GM12878 (cell line): ENCODE data around the gene DENND1A. TPM values are rescaled to one million over a fixed set of nuclear protein-coding genes. Genes with fewer than 3 reads are reported as not detected.

Source experiments
- ATAC-seq: fragments of 200-7000 bp; cut with Tn5 transposase; 3 replicates; pipeline ENCODE4 v1.9.1; 2020; ENCODE audit warnings: mild to moderate bottlenecking, moderate library complexity
- BruUV-seq: library from RNA; stranded (reverse); fragments of 400-500 nt; replicated peaks from 2 replicates; lab custom pipeline; 2021; lab: Mats Ljungman, UMichigan
- CTCF ChIA-PET: fragments of 300-600 bp; sonication (Branson Sonifier 250); formaldehyde crosslinking; extraction: SDS; loops from one replicate; lab custom pipeline; 2021; ENCODE audit warnings: inconsistent platforms; lab: Yijun Ruan, JAX
- POLR2A ChIA-PET: fragments of 350-600 bp; formaldehyde crosslinking; extraction: SDS; loops from one replicate; lab custom pipeline; 2021; ENCODE audit warnings: inconsistent platforms; lab: Charles Lee
- RAD21 ChIA-PET: fragments of 300-600 bp; sonication (Branson Sonifier 250); formaldehyde crosslinking; loops from one replicate; lab custom pipeline; 2023; ENCODE audit warnings: antibody characterized with exemption; ENCODE audit not compliant: unreplicated experiment; lab: Charles Lee
- SMC1A ChIA-PET: fragments of 300-600 bp; sonication (Branson Sonifier 250); formaldehyde crosslinking; loops from one replicate; lab custom pipeline; 2023; ENCODE audit not compliant: unreplicated experiment, uncharacterized antibody; lab: Charles Lee
- DNase-seq: peaks from one replicate; pipeline ENCODE4 v3.0.0-alpha.2; 2011; ENCODE audit warnings: low read depth, low spot score
- FAIRE-seq: peaks from 3 replicates; lab custom pipeline; 2011; peaks lifted over from hg19 to GRCh38; lab: Jason Lieb, UNC
- H2AFZ ChIP-seq: 2 replicates; pipeline ENCODE4 v1.6.0; 2011; ENCODE audit warnings: low read depth, low read length, control low read depth; ENCODE audit not compliant: control insufficient read depth
- H3K27ac ChIP-seq: 2 replicates; pipeline ENCODE4 v1.5.1; 2011; ENCODE audit warnings: control low read depth; ENCODE audit not compliant: control insufficient read depth, insufficient read depth
- H3K27me3 ChIP-seq, 2 experiments: replicated peaks in 1 of 2; 2 replicates each; pipeline versions ENCODE4 v1.6.0 to v1.6.1; 2011; ENCODE audit warnings: low read length in 1 of 2; ENCODE audit not compliant: control insufficient read depth in 2 of 2, insufficient read depth in 2 of 2
- H3K36me3 ChIP-seq, 2 experiments: 2 replicates each; pipeline ENCODE4 v1.5.1; 2011; ENCODE audit warnings: low read length in 1 of 2; ENCODE audit not compliant: control insufficient read depth in 2 of 2, insufficient read depth in 2 of 2
- H3K4me1 ChIP-seq: 2 replicates; pipeline ENCODE4 v1.6.1; 2011; ENCODE audit warnings: mild to moderate bottlenecking, low read length, moderate library complexity, mixed read lengths; ENCODE audit not compliant: control insufficient read depth, insufficient read depth
- H3K4me2 ChIP-seq: 2 replicates; pipeline ENCODE4 v1.6.0; 2011; ENCODE audit warnings: control low read depth; ENCODE audit not compliant: control insufficient read depth, insufficient read depth
- H3K4me3 ChIP-seq: fragments of 200-600 bp; sonication (generic); 2 replicates; pipeline ENCODE4 v1.5.1; 2016
- H3K79me2 ChIP-seq: 2 replicates; pipeline ENCODE4 v1.6.0; 2011; ENCODE audit warnings: low read length; ENCODE audit not compliant: control insufficient read depth, insufficient read depth
- H3K9ac ChIP-seq: 2 replicates; pipeline ENCODE4 v1.8.0; 2011; ENCODE audit warnings: low read length, control low read depth, mixed read lengths; ENCODE audit not compliant: control insufficient read depth, insufficient read depth
- H3K9me3 ChIP-seq: replicated peaks from 3 replicates; pipeline ENCODE4 v1.5.1; 2011; ENCODE audit warnings: mild to moderate bottlenecking, low read length; ENCODE audit not compliant: control insufficient read depth, insufficient read depth
- H4K20me1 ChIP-seq: 2 replicates; pipeline ENCODE4 v1.6.0; 2011; ENCODE audit not compliant: control insufficient read depth, insufficient read depth
- NBN ChIP-seq: fragments of 450-650 bp; IDR thresholded peaks from 2 replicates; pipeline ENCODE4 v1.6.1; 2016
- PKNOX1 ChIP-seq: fragments of 450-650 bp; IDR thresholded peaks from 2 replicates; pipeline ENCODE4 v1.6.1; 2016; ENCODE audit warnings: mild to moderate bottlenecking
- PRDM15 ChIP-seq: fragments of 450-650 bp; formaldehyde crosslinking; IDR thresholded peaks from 2 replicates; pipeline ENCODE4 v1.4.0; 2020; ENCODE audit warnings: mild to moderate bottlenecking, moderate library complexity
- ZZZ3 ChIP-seq: IDR thresholded peaks from 2 replicates; pipeline ENCODE4 v1.6.1; 2011; ENCODE audit warnings: low read depth; ENCODE audit not compliant: control insufficient read depth, insufficient read length
- WGBS: methylation state at CpG from one replicate; pipeline ENCODE4 v1.1.6; 2016; ENCODE audit warnings: low lambda C conversion rate; ENCODE audit not compliant: insufficient replicate concordance, insufficient coverage; ENCODE audit errors: missing lambda C conversion rate; 5-methylcytosine and 5-hydroxymethylcytosine counted together
- in situ Hi-C: fragments of 300-500 bp; cut with MboI; formaldehyde crosslinking; loops from 9 replicates; pipeline ENCODE4 v1.14.3; 2018; ENCODE audit warnings: mixed read lengths
- intact Hi-C: fragments of 100-400 bp; cut with micrococcal nuclease; formaldehyde crosslinking; loops from one replicate; pipeline ENCODE4 v1.14.2; 2022; ENCODE audit not compliant: unreplicated experiment
- polyA plus RNA-seq, 11 experiments: library from polyadenylated mRNA; depleted of rRNA in 4 of 11; unstranded in 6 of 11; stranded (reverse) in 5 of 11; fragments of >200 nt; fragmentation: Nextera tagmentation in 4 of 11; fragmentation: Illumina TruSeq in 1 of 11; extraction: Ambion mirVana in 4 of 11; extraction: Trizol in 1 of 11; gene quantifications; 1 replicate in 1 of 11; 2 replicates in 10 of 11; pipeline versions ENCODE4 v1.2.1 to v1.2.3, GENCODE V29; 2011 to 2016; ENCODE audit warnings: inconsistent platforms in 2 of 11, missing spikeins in 2 of 11, low read depth in 1 of 11
- total RNA-seq, 4 experiments: library from RNA; depleted of rRNA in 3 of 4; stranded (reverse); fragments of >200 nt in 3 of 4; fragmentation: Illumina TruSeq in 1 of 4; extraction: Trizol in 1 of 4; gene quantifications; 2 replicates each; pipeline versions ENCODE4 v1.2.1 to v1.2.3, GENCODE V29; 2013 to 2021

DENND1A gene
- total and polyA plus RNA-seq, 10 of the 15 experiments (the other 5 are each of a cell fraction or from before 2014, with no cell fraction given), result 14.1 to 48.6 (median 35.2) TPM

- ChIA-PET SMC1A (interaction anchor here (1.2 to 12.9 kb wide), 8 partner anchors 10 to 58 kb away, joined by 4 to 103 read pairs (median 6); no protein-coding TSS in a partner anchor), RAD21 (interaction anchor here (1.5 to 2.9 kb wide), 3 partner anchors 11 to 150 kb away, joined by 3 to 20 read pairs (median 7); no protein-coding TSS in a partner anchor), POLR2A (interaction anchor here (0.7 to 2.5 kb wide), 6 partner anchors 9 to 531 kb away, joined by 3 to 5 read pairs (median 3); no protein-coding TSS in a partner anchor), CTCF (interaction anchor here (1.1 kb wide), 1 partner anchor 12 kb away, joined by 4 read pairs; no protein-coding TSS in a partner anchor)
- FAIRE-seq (no peak), DNase-seq (no peak), ATAC-seq (no peak)
- Histone ChIP-seq H3K4me3 (no peak overlapping the region), H3K27me3 (no peaks in the 10 kb centered on the region), H3K79me2 (no peaks in the 10 kb centered on the region; the same call in 1 of the 2 replicates), H4K20me1 (no peaks in the 10 kb centered on the region), H2AFZ (no peak overlapping the region), H3K36me3 (peaks cover 0 to 2% of the 10 kb centered on the region in 2 experiments; a peak in 2 of 4 replicates), H3K4me1 (peaks cover 12% of the 10 kb centered on the region; the same call in 1 of the 2 replicates), H3K27ac (no peak overlapping the region), H3K9ac (no peak overlapping the region), H3K4me2 (no peak overlapping the region), H3K9me3 (peaks cover under 1% of the 10 kb centered on the region; the same call in 1 of the 3 replicates)
- intact Hi-C loops (no loop called here), in situ Hi-C loops (no loop called here)
- WGBS, result 97% methylated on average over 4 of the region's 4 CpGs
- BruUV-seq, result no TSS peak
- TF ChIP-seq PRDM15 (CRISPR knock-in tag), result no peak
- TF ChIP-seq NBN, result no peak
- no peak for TF ChIP-seq ZZZ3
- no peak for TF ChIP-seq PKNOX1
Observed at GRCh38 chr9:123696476-123696875, 233.4 kb downstream of the DENND1A start.
